ENCODE measurements around the gene ACAD9.
"Not testable (repeated sequence)": the region's sequence is repeated elsewhere in the genome, so short reads cannot be mapped to it uniquely, and the experiment has no call there.

Gene ACAD9

DNA sequence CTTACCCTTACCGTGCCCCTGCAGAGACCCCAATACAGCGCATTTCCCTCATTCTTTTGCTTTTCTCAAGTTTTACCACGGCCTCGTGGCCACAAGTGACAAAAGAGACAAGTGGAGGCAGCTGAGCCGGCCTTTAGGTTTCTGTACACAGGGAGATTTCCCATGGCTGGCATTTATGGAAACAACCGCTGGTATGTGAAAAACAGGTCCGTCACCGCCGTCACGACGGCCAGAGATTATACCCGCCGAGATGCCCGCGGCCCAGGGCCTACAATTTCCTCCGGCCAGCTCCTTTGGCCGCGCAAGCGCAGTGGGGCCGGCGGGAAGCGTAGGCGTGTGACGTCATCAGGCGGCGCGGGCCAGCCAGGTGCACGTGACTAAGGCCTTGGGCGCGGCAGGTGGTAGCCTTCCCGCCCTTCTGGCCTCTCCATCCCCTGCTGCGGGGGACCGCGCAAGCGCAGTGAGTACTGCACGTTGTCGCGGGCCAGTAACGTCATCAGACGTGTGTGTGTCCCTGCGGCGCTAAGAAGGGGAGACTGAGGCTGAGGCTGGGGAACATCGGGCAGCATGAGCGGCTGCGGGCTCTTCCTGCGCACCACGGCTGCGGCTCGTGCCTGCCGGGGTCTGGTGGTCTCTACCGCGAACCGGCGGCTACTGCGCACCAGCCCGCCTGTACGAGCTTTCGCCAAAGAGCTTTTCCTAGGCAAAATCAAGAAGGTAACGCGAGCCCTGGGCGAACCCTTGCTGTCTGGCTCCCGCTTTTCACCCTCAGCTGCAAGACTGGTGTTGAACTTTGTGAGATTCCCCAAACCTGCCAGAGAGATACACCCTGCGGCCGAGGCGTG is at the start of gene ACAD9:
ACAD9 (plus strand) TSS at position 496 of the 845 bp plus-strand sequence; CDS start at position 568, 72 bp downstream.
- DNase-seq: peak; percentile 96

DNA sequence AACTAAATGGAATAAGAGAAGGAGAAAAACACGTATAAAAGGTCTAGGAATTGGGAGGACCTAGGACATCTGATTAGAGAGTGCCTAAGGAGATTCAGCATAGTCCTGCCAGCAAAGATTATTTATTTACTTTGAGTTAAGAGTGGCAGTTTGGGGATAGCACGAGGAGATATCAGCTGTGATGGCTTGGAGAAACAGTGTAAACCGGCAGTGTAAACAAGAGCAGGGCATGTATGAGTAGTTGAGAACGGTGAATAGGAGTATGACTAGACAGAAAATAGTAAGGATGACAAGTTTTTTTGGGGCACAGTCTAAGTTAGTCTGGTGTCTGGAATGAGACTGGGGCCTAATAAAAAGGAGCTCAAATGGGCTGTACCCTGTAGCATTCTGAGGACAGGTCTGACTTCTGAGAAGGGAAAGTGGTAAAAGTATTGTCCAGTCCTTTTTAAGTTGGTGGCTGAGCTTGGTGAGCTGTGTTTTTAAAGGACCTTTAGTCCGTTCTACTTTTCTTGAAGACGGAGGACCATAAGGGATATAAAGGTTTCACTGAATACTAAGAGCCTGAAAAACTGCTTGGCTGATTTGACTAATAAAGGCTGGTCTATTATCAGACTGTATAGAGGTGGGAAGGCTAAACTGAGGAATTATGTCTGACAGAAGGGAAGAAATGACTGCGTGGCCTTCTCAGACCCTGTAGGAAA is 49.3 kb upstream of the ACAD9 start:
- DNase-seq: not testable (repeated sequence)

DNA sequence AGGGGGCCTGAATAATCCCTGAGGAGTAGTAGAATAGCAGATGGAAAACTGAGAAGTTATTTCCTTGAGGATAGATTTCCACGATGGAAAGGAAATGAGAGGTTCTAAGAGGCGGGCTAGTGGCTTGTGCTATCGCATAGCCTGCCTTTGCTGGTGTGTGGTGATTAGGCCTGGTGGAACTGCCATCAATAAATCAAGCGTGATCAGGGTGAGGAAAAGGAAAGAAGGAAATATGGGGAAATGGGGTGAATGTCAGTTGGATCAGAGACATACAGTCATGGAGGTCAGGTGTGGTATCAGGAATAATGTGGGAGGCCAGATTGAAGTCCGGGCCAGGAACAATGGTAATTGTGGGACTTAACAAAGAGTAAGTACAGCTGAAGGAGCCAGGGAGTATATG is 48.7 kb upstream of the ACAD9 start:
- not testable (repeated sequence) for DNase-seq

DNA sequence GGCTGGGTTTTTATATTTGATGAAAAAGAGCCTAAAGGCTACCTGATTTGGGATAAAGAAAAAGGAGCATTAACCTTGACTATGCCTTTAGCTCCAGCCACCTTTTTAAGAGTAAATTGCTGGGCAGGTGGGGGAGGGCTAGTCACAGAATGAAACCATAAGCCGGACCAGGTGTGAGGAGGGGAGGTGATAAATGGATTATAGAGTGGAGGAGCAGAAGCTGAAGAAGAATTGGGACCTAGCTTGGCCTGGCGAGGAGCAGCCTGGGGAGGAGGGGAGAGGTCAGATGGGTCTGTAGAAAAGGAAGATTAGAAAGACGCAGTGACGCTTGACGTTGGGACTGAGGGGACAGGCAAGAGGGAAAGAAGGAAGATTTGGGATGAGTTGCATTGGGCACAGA is 46.4 kb upstream of the ACAD9 start:
- DNase-seq: not testable (repeated sequence)

DNA sequence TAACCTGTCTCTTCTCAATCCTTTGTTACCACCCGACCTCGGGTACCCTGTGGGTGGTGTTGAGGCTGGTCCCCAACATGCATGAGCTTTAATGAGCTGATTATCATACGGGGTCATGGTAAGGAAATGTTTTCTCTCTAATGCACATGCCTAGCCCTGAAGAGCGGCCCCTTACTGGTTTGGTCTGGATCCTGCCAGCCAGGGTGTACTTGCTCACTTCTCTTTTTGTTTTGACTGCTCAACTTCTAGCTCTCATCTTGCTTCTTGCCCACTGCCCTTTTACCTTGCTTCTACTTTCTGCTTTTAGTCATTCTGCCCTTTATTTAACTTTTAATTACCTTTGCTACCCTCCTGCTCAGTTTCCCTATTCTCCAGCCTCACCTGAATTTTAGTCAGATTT is 44.3 kb upstream of the ACAD9 start:
- no peak for DNase-seq

DNA sequence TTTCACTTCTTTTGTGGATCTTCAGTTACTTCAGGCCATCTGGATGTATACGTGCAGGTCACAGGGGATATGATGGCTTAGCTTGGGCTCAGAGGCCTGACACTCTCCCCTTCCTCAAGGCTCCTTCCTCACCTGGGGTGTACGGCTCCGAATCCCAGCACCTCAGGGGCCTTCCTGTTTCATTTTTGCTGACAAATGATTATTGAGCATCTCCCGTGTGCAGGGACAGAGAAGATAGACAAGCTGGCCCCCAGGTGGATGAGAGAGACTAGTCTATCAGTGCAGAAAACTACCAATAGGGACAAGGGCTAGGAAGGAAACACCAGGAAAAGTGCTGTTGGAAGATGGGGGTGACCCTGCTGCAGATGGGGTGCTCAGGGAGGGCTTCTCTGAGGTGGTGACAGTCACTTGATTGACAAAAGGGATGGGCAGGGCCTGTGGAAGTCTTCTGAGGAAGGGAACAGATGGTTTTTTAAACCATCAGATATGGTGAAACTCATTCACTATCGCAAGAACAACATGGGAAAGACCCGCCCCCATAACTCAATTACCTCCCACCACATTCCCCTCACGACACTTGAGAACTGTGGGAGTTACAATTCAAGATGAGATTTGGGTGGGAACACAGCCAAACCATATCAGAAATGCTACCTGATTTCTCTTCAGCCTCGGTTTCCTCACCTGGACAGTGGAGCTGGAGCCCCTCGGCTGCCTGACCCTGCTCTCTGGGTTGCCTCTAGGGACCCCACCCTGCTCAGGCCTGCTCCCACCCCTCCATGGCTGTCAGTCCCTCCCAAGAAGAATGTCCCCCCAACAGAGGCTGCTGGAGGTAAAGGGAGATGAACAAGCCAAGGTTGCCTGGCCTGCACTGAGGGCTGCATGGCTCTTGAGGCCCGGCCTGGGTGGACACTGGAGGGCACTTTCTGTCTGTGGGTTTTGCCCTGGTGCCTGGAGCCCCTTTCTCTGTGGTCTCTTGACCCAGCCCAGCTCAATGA is 37.2 kb upstream of the ACAD9 start:
- DNase-seq: no peak

DNA sequence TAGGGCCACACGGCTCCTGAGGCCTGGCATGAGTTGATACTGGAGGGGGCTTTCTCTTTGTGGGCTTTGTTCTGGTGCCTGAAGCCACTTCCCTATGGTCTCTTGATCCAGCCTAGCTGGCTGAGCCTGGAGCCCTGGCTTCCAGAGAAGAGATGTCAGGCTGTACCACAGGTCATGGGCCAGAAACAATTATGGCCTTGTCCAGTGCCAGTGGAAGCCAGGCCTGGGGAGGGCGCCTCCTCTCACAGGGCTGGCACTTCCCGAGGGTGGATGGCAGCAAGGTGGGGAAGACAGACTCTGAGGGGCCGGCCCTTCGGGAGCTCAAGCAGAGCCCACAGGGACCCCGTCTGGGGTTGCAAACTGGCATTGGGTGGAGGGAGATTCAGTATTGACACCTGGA is 34.9 kb upstream of the ACAD9 start:
- no peak for DNase-seq

DNA sequence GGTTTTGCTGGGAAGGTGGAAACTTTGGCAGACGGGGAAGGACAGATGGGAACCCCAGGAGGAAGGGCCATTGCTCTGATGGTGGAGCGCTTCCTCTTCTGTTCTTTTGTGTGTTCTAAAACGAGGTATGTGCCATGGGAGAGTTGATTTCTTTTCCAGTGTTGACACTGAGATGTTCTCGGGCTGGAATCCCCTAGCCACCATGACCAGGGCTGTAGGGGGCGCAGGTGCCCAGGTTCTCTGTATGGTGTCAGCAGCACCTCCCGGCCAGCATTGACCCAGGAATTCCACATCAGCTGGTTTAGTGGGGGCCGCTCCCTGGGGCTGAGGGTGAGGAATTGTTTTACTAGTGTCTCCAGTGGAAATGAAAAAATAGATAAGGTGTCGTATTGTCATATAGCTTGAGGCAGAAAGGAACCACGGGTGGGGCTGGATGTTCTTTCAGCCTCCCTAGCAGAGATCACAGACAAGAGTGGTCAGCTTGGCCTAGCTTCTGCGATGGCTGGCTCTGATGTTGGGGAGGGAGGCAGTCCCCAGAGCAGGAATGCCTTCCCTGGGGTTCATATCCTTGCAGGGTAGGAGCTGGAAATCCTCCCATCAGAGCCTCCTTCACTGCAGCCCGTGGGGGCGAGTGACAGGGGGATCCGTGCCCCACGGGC is 34.2 kb upstream of the ACAD9 start:
- no peak for DNase-seq

DNA sequence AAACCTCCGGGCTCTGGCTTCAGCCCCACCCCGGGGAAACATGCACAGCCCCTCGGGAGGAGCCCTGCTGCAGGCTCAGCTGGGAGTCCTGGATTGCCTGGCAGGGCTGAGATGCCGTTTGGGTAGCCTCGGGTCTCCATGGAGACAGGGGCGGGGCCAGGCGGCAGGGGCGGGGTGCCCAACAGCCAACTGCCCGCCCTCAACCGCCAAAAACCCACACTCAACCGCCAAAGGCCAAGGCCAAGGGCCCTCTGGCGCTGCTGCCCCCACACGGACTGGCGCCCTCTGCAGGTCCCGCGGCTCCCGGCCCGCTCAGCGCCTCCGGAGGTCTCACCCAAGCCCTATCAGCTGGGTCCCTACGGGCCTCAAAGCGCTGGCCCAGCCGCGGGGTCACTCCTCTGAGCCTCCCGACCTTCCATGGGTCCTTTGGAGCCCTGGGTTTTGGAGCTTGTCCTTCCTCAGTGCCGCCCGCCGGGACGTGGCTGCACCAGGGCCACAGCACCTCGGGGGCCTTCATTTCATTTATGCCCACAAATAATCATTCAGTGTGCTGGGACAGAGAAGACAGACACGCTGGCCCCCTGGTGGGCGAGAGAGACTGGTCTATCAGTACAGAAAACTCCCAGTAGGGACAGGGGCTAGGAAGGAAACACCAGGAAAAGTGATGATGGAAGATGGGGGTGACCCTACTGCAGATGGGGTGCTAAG is 33.5 kb upstream of the ACAD9 start:
- peak; percentile 78 for DNase-seq

DNA sequence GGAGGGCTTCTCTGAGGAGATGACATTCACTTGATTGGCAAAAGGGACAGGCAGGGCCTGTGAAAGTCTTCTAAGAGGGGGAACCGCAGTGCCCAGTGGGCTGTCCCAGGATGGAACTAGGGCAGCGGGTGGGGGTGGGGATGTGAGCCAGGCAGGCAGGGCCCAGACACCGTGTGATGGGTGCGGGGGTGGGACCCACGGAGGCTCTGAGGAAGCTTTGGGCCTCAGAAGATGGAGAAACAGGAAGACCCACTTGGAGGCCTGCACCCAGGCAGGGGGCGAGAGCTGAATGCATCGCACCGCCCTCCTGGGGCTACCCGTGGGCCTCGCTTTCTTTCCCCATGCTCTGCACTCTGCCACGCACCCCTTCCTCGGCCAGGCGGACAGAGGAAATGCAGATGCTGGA is 32.9 kb upstream of the ACAD9 start:
- peak; percentile 16 for DNase-seq

DNA sequence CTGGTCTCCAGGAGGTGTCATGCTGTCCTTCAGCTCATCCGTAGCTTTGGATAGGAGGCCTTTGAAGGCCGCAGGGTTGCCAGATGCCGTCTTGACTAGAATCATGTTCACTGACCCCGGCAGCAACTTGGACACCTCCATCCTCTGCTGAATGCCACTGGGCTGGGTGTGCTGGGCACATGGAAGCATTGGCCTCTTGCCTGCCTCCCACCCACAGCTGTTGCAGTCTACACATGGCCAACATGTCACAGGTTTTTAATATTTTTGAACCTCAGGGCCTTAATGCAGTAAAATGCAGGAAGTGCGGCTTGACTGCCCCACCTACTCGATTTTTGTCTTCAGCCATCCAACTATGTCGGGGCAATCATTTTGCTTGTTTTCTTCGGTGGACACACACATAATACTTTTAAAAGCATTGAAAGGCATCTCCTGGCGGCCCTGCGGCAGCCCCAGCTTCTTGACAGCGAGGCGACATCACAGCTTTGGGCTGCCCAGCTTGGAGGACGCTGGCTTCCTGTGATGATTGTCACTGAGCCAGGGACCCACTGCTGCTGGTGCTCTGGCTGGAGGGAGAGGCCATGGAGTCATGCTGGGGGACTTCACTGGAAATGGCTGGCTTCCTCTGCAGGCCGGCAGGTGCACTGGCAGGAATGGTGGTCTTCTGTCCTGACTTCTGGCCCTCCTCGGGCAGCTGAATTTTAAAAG is 31.6 kb upstream of the ACAD9 start:
- DNase-seq: no peak

DNA sequence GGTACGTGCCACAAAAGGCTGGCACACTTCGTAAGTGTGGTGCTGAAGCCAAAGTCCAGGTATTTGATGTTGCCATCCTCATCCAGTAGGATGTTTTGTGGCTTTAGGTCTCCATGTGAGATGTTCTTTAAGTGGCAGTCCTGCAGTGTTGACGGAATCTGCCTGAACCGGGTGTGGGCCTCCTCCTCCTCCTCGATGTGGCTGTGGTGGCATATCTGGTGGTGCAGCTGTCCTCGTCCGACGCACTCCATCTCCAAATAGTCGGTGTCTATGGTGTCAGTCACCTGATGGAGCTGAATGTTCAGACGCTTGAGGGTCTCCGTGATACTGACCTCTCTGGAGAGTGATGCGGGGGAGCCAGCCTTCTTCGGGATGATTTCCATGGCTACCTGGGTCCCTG is 30.5 kb upstream of the ACAD9 start:
- DNase-seq: no peak

DNA sequence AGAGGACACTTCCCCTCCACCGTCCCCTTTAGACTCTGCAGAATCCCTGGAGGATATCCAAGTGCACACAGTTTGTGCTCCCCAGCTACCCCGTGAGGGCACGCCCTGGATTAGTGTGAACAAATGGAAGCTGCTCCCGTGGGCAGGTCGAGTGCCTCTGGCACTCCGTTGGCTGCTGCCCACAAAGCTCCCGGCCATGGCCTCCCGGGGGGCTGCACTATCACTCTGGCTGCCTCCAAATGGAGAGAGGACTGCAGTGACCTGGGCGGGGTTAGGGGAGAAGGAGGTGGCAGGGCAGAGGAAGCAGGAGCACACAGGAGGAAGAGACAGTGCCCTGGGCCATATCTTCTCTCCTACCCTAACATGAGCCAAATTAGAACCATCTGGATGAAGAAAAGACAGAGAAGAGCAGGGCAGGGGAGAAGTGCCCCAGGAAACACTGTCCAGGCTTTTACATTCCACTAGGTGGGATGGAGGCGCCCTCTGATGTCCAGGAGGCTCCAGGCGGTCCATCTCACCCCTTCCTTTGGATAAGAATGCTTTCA is 29.4 kb upstream of the ACAD9 start:
- DNase-seq: no peak

DNA sequence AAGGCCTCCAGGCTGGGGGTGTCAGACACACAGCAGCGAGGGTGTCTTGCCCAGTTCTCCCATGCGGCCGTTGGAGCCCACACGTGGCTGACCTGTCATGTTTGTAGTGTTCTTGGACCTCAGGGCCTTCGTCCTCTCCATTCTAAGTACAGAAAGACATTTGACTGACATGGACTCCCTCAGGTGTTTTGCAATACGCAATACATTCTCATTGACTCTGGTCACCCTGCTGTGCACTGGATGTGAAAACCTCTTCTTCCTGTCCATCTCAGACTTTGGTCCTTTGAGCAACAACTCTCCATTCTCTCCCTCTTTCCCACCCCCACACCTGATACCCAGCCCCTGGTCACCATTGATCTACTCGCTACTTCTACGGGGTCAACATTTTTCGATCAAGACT is 28.9 kb upstream of the ACAD9 start:
- no peak for DNase-seq

DNA sequence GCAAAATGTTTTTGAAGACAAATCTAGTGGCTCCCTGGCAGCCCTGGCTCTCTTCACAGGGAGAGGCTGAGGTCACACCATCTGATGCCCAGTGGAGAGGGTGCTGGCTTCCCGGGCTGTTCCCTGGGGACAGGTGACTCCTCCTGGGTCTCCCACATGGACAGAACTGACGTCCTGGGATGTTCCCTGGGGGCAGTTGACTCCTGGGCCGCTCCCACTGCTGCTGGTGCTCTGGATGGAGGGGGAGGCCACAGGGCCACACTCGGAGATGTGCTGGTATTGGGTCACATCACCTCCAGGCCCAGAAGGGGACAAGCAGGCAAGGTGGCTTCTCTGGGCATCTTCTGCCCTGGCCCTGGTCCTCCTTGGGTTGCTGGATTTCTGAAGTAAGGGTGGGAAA is 27.8 kb upstream of the ACAD9 start:
- DNase-seq: no peak

DNA sequence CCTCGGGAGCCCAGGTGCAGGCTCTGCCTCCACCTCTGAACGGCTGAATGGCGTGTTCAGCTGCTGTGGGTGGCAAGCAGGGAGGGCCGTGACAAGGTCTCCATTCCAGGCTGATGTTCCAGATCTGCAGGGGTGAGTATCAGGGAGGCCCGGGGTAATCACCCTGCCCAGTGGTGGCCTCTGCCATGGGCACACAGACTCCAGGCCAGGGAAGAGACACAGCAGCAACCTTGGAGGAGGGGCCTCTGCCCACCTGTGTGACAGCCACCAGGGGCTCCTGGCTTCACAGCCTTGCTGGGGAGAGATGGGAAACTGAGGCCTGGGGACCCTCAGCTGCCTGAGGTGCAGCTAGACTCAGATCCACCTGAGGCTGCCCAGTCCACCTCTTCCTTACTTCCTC is 25.6 kb upstream of the ACAD9 start:
- DNase-seq: no peak

DNA sequence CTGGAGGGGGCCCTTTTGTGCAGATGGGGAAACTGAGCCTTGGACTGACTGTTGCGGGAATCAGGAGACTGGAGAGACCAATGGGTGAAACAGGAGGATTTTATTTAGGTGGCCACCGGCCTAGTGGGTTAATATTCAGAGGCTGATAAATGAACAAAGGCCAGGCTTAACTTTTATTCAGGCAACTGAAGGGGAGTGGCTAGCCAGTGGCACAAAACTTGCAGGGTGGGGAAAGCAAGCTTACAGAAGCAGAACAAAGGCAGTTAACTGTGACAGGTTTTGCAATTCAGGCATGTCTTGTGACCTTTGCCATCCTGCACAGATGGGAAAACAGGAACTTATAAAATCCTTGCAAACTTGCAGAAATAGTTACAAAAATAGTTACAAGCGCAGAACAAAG is 24.9 kb upstream of the ACAD9 start:
- no peak for DNase-seq

DNA sequence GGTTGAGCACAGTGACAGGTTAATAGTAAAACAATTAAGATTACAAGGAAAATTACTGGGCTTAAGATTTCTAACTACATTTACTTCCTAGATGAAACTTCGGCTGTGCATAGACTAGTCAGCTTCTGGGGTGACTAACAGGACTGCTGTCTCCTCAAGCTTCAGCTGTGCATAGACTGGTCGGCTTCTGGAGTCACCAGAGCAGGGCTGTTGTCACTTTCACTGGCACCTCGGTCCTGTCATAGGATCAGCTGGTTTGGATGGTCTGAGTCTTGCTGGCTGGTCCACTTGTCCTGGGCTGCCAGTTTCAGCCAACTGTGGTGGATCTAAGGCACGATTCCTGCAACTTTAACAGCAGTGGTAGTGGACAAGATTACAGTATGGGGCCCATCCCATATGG is 23.9 kb upstream of the ACAD9 start:
- DNase-seq: no peak

DNA sequence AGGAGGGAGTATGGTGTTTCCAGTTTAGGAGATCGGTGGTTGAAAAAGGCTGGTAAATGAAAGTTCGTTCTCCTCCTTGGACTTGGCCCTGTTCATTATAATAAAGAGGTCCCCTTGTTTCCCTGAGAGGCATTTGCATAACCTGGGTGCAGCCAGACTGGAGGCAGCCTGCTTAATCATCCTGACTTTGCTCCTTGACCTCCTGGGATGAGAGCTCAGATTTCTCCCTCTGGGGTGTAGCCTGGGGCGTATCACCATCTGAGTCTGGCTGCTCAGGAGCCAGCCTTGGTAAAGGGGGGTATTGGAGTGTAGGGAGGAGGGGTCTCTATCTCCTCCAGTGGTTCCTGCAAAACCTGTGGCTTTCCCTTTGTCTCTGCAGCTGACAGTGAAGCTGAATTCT is 21.3 kb upstream of the ACAD9 start:
- no peak for DNase-seq

DNA sequence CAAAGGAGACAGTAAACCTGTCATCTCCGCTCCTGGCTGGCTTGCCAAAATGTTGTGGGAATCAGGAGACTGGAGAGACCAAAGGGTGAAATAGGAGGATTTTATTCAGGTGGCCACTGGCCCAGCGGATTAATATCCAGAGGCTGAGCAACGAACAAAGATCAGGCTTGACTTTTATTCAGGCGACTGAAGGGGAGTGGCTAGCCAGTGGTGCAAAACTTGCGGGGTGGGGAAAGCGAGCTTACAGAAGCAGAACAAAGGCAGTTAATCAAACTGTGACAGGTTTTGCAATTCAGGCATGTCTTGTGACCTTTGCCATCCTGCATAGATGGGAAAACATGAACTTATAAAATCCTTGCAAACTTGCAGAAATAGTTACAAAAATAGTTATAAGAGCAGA is 19.8 kb upstream of the ACAD9 start:
- DNase-seq: no peak

DNA sequence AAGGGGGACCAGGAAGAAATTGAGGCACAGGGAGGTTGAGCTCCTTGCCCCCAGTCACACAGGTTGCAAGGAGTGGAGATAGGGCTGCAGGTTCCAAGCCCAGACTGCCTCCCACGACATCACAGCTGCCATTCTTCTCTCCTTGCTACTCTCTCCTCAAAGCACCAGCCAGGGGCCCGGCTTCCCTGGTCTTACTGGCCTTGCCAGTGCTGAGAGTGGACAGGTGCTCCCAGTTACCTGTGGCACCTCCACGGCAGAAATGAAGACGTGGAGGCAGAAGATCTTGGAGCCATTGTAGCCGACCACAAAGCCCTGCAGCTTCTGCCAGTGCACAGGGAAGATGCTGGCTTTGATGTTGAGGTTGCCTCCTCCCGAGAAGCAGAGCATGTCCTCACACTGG is 17.9 kb upstream of the ACAD9 start:
- DNase-seq: no peak

Data from stimulated activated CD4-positive, alpha-beta T cell treated with anti-CD3 and anti-CD28 coated beads, Interleukin-12 subunit alpha, Interleukin-12 subunit beta, amount 100 ng/mL, for 4 hours (primary cell).